ENCODE results near the gene PHGDH.
"Not testable (repeated sequence)": the region's sequence is repeated elsewhere in the genome, so short reads cannot be mapped to it uniquely, and the experiment has no call there.

PHGDH gene

DNA sequence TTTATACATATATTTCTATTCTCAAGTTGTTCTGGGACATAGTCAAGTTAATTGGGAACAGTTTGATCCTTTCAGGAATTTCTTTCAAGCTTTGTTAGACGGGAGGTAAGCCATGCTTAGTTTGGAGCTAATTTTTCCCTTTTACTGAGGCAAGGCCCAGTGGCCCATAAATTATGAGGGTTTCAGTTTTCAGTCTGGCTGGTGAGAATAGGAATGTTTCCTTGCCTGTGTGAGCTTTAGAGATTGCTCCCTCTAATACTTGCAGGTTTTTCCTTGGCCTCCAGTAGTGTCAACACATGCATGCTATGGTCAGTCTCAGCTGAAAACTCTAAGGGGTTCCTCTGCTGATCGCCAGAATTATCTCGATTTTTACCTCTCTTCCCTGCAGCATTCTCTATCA is 14.1 kb upstream of the PHGDH start:
- DNase-seq (ENCODE audit: low spot score) = no peak

DNA sequence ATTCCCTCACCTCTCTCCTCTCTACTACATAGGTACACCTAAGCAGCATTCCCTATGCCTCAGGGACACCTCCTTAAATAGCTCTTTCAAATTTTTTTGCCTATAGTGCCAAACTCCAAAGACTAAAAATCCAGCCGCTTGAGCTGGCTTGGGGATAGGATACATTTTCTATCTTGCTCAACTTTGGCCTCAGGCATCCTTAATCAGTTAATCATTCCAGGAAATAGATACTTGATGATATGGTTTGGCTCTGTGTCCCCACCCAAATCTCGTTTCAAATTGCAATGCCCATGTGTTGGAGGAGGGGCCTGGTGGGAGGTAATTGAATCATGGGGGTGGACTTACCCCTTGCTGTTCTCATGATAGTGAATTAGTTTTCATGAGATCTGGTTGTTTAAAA is 11.4 kb upstream of the PHGDH start:
- no peak for DNase-seq (ENCODE audit: low spot score)

DNA sequence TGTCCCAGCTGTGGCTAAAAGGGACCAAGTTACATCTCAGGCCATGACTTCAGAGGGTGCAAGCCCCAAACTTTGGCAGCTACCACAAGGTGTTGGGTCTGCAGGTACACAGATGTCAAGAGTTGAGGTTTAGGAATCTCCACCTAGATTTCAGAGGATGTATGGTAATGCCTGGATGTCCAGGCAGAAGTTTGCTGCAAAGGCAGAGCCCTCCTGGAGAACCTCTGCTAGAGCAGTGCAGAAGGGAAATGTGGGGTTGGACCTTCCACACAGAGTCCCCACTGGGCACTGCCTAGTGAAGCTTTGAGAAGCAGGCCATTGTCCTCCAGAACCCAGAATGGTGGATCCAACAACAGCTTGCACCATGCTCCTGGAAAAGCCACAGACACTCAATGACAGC is 10.1 kb upstream of the PHGDH start:
- no peak for DNase-seq (ENCODE audit: low spot score)

DNA sequence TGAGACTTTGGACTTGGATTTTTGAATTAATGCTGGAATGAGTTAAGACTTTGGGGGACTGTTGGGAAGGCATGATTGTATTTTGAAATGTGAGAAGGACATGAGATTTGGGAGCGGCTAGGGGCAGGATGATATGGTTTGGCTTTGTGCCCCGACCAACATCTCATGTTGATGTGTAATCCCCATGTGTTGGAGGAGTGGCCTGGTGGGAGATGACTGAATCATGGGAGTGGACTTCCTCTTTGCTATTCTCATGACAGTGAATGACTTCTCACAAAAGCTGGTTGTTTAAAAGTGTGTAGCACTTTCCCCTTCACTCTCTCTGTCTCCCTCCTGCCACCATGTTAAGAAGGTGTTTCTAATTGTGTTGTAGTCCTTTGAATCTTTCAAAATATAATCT is 9.3 kb upstream of the PHGDH start:
- no peak for DNase-seq (ENCODE audit: low spot score)

DNA sequence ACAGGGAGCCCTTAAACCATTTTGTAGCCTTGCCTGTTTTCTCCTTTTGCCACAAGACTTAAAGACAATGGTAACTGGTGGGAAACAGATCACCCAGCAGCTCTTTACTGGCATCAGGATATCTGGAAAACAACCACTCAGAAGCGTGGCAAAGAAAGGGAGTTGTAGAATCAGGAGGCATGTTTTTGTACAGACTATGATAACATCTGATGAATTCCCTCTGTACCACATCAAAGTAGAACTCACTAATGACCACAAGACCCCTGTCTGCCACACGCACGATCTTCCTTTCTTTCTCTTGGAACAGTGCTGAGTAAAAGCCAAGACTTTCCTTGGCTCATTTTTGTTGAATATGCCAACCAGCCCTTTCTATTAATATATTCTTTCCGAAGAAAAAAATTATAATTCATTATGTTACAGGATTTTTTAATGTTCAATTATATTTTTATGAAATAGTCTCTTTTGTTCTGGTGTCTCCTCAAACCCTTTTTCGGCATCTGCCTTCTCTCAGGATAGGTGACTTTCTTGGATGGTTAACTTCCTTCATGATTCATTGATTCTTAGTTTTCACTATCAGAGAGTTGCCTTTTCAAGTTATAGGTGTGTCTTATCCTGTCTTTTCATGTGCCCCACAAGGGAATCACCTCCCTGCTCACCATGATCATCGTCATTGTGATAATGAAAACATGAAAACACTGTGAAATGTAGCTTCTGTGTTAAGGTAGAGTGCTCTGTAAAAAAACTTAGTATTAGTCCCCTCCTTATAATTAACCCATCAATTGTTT is 7.9 kb upstream of the PHGDH start:
- DNase-seq (ENCODE audit: low spot score) = no peak

DNA sequence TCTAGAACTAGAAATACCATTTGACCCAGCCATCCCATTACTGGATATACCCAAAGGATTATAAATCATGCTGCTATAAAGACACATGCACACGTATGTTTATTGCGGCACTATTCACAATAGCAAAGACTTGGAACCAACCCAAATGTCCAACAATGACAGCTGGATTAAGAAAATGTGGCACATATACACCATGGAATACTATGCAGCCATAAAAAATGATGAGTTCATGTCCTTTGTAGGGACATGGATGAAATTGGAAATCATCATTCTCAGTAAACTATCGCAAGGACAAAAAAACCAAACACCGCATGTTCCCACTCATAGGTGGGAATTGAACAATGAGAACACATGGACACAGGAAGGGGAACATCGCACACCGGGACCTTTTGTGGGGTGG is 5.1 kb upstream of the PHGDH start:
- not testable (repeated sequence) for DNase-seq (ENCODE audit: low spot score)

DNA sequence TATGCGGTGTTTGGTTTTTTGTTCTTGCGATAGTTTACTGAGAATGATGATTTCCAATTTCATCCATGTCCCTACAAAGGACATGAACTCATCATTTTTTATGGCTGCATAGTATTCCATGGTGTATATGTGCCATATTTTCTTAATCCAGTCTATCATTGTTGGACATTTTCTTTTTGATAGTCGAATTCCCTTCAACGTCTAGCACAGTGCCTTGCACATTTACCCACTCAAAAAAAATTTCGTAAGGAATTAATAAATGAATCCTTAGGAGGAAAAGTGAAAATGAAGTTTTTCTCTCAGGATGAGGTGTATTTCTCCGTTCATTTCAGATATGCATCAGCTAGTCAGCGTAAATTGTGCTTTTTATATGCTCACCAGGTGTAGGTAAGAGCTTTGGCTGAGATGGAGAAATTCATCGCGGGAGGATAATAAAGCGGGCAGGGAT is 354 bp upstream of the PHGDH start:
- not testable (repeated sequence) for DNase-seq (ENCODE audit: low spot score)

DNA sequence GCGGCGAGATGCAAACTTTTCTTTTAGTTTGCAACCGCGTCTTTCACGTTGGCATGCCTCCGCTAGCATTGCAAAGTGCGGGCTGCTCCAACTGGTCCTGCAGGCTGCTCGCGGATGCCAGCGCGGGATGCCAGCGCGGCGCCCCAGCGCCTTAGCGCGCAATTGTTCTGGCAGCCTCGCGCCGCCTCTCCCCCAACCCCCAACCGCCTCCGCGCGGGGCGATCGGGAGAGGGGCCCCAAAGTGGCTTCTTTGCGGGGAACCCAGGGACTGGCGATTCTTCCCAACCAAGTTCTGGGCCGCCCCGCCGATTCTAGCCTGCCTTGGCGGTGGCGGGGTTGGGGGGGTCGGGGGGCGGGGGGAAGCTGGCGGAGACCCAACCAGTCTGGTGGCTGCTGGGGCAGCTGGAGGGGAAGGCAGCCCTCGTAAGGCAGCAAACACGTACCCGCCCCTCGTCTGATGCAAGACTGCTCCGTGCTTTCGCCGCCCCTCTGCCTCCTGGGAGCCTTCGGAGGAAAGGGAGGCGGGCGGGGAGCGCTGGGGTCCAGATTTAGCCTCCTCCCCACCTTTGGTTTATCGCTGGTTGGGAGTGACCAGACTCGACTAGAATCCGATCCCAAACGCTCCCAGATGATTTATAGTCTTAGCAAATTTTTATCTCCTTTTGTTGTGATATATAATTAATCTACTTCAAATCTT is 756 bp downstream of the PHGDH start:
- DNase-seq (ENCODE audit: low spot score) = peak; percentile 77

DNA sequence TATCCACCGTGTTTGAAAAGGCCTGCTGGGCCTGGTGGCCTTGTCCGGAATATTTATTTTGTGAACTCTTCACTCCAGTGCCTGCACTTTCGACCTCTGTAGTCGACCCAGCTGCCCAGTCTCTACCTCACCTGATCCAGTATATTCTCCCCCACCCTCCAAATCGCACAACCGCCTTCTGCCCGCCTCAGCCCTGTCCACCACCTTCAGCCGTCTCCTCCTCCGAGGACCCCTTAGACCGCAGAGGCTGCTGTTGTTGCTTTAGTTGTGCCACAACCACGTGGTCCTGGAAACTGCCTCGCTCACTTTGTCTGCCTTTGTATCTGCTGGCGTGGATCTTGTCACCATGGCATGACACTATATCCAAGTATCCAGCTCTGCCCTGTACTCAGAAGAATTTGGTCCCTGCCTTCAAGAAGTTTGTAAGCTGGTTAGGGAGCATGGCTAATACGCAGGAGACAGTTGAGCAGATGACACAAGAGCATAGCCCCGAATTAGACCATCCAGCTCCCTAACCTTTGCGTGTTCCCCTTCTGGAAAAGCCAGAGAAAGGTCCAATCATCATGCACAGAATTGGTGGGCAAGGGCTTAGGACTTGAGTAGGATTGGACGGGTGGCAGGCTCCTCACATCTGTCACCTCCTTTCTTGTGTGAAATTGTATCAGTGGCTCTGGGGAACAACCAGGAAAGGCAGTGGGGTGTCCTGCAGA is 1.5 kb downstream of the PHGDH start:
- DNase-seq (ENCODE audit: low spot score) = peak; percentile 77

DNA sequence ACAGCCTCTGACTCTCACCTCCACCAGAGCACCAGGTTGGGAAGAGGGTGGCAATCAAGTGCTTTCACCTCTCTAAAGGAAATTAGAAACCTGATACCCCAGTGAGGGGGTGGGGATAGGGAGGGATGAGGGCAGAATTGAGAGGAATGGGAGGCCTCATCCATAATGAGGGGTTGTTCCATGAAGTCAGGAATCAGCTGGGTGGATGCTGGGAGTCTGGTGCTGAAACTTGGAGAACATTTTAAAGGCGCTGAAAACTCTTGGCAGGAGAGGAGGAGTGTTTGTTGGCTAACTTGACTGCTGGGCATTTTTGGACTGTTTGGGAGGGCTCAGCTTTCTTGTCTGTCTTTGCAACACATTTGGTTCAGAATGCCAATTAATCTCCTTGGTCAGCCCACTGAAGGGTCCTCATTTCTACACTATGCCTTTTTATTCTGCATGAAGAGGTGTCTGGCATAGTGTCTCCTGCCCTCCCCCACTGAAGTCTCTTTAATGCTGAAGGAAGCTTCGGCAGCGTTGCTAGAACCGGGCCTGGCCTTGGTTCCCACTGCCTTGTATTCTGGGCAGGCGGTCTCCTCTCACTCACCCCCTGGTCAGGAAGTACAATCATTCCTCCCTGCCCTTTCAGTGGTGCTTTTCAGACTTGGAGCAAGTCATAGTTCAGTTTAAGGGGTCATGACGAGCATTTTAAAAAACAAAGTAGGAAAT is 2.2 kb downstream of the PHGDH start:
- DNase-seq (ENCODE audit: low spot score) = peak; percentile 79

DNA sequence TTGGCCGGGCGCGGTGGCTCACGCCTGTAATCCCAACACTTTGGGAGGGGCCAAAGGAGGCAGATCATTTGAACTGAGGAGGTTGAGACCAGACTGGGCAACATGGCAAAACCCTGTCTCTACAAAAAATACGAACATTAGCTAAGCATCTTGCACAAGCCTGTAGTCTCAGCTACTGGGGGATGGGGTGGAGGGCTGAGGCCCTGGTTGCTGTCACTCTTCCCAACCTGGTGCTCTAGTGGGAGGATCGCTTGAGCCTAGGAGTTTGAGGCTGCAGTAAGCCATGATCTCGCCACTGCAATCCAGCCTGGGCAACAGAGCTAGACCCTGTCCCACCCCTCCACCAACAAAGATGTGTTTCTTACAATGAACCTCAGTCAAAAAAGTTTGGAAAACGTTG is 2.8 kb downstream of the PHGDH start:
- DNase-seq (ENCODE audit: low spot score) = peak; percentile 27

DNA sequence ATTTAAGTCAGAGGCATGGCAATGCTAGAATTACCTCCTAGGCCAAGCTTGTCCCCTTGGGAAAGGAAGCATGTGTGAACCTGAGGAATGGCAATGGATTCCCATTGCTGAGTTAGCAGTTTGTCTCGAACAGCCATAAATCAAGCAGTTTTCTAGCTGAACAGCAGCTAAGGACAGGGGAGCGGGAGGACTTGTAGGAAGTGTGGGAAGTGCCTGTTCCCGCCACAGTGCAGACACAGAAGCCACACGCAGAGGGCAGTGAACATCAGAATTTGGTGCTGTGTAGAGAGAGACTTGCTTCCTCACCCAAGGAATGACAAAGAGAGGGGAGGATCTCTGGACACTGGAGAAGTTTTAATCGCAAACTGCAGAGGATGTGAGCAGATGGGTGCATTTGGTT is 3.8 kb downstream of the PHGDH start:
- peak; percentile 71 for DNase-seq (ENCODE audit: low spot score)

DNA sequence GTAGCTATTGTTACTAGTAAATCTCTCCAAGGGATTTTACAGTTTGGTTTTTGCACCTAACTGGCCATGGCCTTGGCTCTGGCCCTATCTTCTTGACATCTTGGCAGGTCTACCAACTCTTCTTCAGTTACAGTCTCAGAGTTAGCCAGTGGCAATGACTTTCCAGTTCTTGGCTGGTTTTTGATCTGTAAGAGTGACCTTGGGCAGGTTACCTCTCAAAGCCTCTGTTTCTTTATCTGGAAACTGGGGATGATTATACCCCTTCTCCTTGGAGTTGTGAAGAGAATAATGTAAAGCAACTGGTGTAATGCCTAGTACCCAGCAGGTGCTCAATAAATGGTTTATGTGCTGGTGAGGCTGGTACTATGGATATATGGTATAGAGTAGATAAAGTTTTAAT is 6.7 kb downstream of the PHGDH start:
- no peak for DNase-seq (ENCODE audit: low spot score)

DNA sequence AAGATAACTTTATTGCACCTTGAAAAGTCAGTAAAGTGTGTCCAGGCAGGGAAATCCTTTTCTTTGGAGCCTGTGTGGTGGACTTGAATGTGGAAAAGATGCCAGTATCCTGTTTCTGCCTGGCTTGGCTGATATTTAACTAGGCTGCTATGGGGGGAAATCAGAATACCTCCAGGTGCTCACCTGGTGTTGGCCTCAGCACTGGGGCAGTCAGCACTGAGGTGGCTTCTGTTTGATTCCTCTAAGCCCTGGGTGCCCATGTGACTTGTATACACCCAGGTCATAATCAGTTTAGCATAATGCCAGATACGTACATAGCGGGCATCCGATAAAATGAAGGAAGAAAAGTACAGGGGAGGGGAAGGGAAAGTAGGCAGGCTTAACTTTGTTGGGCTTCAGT is 7.2 kb downstream of the PHGDH start:
- DNase-seq (ENCODE audit: low spot score) = no peak

DNA sequence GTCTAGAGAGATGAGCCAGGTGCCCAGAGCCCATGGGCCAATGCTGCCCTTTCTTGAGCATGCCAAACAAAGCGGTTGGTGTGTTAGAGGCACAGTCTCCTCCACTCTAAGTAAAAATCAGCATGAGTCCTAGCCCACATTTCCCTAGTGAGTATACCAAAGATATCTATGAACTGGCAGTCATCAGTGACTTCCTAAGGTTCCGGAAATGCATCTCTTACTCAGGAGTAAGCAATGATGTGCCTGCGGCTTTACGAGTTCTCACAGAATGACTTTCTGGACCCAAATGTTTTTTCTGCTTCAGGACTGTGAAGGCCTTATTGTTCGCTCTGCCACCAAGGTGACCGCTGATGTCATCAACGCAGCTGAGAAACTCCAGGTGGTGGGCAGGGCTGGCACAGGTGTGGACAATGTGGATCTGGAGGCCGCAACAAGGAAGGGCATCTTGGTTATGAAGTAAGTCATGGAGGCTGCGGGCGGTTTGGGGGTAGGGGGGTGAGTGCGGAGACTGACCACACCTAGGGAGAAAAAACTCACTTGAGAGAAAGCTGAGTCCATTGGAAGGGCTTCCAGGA is 9.2 kb downstream of the PHGDH start:
- no peak for DNase-seq (ENCODE audit: low spot score)

DNA sequence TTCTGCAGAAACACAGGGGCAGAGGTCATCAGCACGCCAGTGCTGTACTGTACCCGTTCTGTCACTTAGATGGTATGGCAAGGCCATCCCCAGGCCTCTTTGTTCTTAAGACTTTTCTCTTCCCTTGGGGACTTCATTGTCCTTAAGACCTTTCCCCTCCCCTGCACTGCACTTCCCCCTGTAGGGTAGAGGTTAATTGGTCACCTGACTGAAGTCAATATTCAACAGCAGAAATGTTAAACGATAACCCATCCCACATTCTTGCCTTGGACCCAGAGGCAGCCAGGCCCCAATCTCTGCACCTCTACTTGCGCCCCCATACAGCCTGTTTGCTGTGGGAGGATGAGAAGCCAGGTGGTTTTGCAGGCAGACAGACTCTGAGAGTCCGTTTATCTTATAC is 10.2 kb downstream of the PHGDH start:
- no peak for DNase-seq (ENCODE audit: low spot score)

DNA sequence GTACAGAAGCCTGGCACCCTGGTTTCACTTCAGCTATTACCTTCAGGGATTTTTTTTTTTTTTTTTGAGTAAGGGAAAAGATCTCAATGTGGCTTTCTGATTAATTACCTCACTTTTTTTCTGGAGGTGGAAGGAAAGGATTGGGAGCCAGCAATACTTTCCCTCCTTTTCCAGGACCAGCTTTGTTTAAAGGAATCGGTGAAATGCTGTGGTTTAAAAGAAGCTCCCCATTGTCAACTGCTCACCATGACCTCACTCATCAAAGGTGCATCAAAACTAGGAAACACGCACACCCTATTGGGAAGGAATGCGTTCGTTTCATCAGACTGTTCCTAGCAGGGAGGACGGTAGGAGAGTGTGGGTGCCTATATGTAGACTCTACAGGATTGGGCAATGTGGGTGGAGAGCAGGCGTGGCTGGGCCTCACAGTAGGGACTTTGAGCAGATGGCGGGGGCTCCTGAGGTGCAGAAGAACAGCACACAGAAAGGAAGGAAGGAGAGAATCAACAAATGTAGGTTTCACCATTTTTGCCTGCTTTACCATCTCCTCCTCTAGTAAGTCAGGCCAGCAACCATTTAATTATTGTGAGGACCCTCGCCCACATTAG is 13.0 kb downstream of the PHGDH start:
- DNase-seq (ENCODE audit: low spot score) = no peak

DNA sequence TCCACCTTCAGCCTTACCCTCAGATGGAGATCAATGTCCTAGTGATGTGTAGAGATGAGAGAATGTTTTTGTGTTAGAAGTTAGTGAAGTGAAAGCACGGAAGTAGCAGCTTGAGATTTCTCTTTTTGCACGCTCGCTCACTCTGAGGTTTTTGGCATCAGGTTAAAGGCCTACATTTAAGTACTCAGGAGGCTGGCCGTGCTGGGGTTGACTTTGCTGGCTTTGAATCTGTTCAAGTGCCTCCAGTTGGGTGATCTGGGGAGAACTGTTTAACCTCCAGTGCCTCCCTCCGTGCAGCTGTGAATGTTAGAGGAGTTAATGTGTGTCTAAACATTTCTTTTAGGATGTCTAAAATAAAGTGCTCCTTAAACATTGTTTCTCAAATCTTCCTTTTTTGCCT is 13.9 kb downstream of the PHGDH start:
- no peak for DNase-seq (ENCODE audit: low spot score)

DNA sequence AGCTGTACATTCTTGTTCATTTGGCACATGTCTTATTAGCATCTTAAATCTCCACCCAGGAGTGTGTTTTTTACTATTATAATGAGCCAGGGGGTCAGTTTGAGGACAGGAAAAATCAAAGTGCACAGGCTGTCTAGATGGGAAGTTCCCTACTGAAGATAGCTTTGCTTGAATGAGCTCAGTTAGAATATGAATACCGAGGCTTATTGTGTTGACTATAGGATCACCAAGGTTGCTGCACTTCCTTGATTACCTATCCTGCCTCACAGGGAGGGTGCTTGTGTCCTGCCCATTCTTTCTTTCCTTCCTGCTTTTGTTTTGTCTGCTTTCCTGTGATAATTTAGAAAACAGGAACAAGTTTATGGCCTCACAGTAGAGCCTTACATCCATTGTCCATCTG is 16.3 kb downstream of the PHGDH start:
- no peak for DNase-seq (ENCODE audit: low spot score)

DNA sequence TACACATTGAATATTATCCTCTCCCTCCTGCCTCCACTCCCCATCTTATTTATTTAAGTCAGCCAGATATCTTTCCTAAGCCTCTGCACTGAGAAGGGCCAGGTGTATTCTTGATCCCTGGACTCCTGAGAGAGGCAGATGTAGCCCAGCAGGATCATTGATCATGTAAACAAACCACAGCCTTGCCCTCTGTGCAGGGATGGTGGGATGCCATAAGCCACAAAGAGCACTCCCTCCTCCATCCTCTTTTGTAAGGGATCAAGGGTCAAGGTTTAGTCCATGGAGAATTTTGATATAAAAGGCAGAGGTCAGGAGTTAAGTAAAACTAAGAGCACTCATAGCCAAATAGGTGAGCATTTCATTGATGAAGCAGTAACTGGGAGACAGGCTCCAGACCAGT is 17.3 kb downstream of the PHGDH start:
- DNase-seq (ENCODE audit: low spot score) = no peak

DNA sequence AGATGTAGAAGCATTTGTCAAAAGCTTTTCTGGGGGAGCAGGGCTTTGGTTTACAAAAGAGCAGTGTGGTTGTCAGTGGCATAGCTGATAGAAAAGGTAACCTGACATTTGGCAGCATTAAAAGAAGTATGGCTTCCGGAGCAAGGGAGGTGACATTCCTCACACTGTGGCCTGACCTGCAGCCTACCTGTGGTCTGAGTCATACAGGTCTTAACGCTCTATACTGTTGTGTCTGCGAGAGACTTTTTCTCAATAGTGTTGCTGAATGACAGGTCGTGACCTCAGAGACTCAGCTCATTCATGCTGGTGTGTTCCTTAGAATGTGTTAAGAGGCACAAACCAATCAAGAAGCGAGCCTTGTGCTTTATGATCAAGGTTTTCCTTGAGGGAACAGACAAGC is 19.3 kb downstream of the PHGDH start:
- DNase-seq (ENCODE audit: low spot score) = no peak

Measured in globus pallidus (tissue), 1 donor.